Measurements from ENCODE around the gene SLC16A13. TPM values are rescaled to one million over a fixed set of nuclear protein-coding genes. Genes with fewer than 3 reads are reported as not detected.
"Not testable (repeated sequence)": the region's sequence is repeated elsewhere in the genome, so short reads cannot be mapped to it uniquely, and the experiment has no call there.

Gene SLC16A13
- total RNA-seq, 2 experiments from 2014 or later = 14.8 to 15.0 TPM

DNA sequence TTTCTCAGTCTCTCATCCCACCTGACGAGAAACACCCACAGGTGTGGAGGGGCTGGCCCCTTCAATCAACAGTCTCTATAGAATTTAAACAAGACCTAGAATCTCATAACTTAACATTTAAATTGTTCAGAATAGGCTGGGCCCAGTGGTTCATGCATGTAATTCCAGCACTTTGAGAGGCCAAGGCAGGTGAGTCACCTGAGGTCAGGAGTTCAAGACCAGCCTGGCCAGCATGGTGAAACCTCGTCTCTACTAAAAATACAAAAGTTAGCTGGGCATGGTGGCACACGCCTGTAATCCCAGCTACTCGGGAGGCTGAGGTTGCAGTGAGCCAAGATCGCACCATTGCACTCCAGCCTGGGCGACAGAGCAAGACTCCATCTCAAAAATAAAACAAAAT is 53.8 kb downstream of the SLC16A13 start:
- H3K27ac Mint-ChIP-seq; DNase-seq; ATAC-seq; H3K4me3 Mint-ChIP-seq; POLR2A ChIA-PET; H3K36me3 Mint-ChIP-seq (ENCODE audit: low read depth); H3K4me1 Mint-ChIP-seq (ENCODE audit: low read depth); H3K9me3 Mint-ChIP-seq (ENCODE audit: insufficient read depth): not testable (repeated sequence)
- CTCF ChIA-PET = interaction anchor here (1.0 kb wide), 1 partner anchor 43 kb away, joined by 3 read pairs; no protein-coding TSS in a partner anchor
- H3K27me3 Mint-ChIP-seq (ENCODE audit: low read depth) = peaks cover 11% of the 10 kb centered on the region

Other genes with a start within 250 kb of the SLC16A13 start
- not detected for gene TEKT1, start 204.3 kb upstream of the SLC16A13 start, total RNA-seq
- not detected for gene ALOX12, start 40.0 kb upstream of the SLC16A13 start, total RNA-seq
- 100 to 1,000 TPM; 104 to 116 TPM for gene RNASEK, start 23.4 kb upstream of the SLC16A13 start, total RNA-seq
- under 1 TPM; 0.47 to 0.63 TPM for gene BCL6B, start 13.0 kb upstream of the SLC16A13 start, total RNA-seq
- gene SLC16A11, start 8.1 kb downstream of the SLC16A13 start, total RNA-seq = under 1 TPM; 0.34 to 0.39 TPM
- gene CLEC10A, start 44.2 kb downstream of the SLC16A13 start, total RNA-seq = not detected
- gene ASGR2, start 78.8 kb downstream of the SLC16A13 start, total RNA-seq = not detected
- gene ASGR1, start 143.4 kb downstream of the SLC16A13 start, total RNA-seq = 1 to 10 TPM in 1 of 2 experiments, under 1 TPM in 1; 0.63 to 1.3 TPM
- gene DLG4, start 183.8 kb downstream of the SLC16A13 start, total RNA-seq = 10 to 100 TPM; 10.1 to 11.7 TPM
- gene ACADVL, start 183.9 kb downstream of the SLC16A13 start, total RNA-seq = 100 to 1,000 TPM; 348 to 371 TPM
- gene DVL2, start 198.5 kb downstream of the SLC16A13 start, total RNA-seq = 10 to 100 TPM; 52.4 to 56.6 TPM
- gene PHF23, start 203.4 kb downstream of the SLC16A13 start, total RNA-seq = 10 to 100 TPM; 53.6 to 57.9 TPM
- 100 to 1,000 TPM; 203 to 227 TPM for gene GABARAP, start 206.4 kb downstream of the SLC16A13 start, total RNA-seq
- gene CTDNEP1, start 215.7 kb downstream of the SLC16A13 start, total RNA-seq = 100 to 1,000 TPM; 171 to 186 TPM
- 10 to 100 TPM; 63.5 to 66.1 TPM for gene ELP5, start 216.2 kb downstream of the SLC16A13 start, total RNA-seq
- 1 to 10 TPM; 1.1 to 1.3 TPM for gene CLDN7, start 226.5 kb downstream of the SLC16A13 start, total RNA-seq
- gene SLC2A4, start 245.7 kb downstream of the SLC16A13 start, total RNA-seq = not detected

All from activated CD8-positive, alpha-beta T cell treated with anti-CD3 and anti-CD28 coated beads, Interleukin-2, amount 10 ng/mL, durations not matched to agents 7 days and 5 days (primary cell).